Astrocyte (in vitro differentiated cells and primary cell): ENCODE data around the gene CELF4.
A peak's percentile ranks its signal among the peaks of the same experiment; 100 is the strongest.

Experiments used
- CTCF ChIP-seq: IDR thresholded peaks from 2 replicates; pipeline ENCODE4 v1.5.1; 2011; ENCODE audit warnings: low read depth, mild to moderate bottlenecking, inconsistent platforms, low read length, moderate library complexity; ENCODE audit not compliant: insufficient read depth
- EZH2 ChIP-seq: IDR thresholded peaks from 2 replicates; pipeline ENCODE4 v1.6.1; 2012; ENCODE audit warnings: mild to moderate bottlenecking, low read length, inconsistent platforms; ENCODE audit not compliant: insufficient read depth

GRCh38 chr18:37567061-37567993, 1.7 kb upstream of the CELF4 start:
- TF ChIP-seq CTCF, result no peak
- peak; percentile 86 for TF ChIP-seq EZH2
